ENCODE measurements around the gene SCAF4. TPM values are rescaled to one million over a fixed set of nuclear protein-coding genes. Genes with fewer than 3 reads are reported as not detected.
A peak's percentile ranks its signal among the peaks of the same experiment; 100 is the strongest.

Gene SCAF4
- total and polyA plus RNA-seq, 2 donors (not counting 3 experiments of a cell fraction or from before 2014, with no cell fraction given) = 12.2 to 41.2 TPM

- FAIRE-seq = no peak
- Histone ChIP-seq H3K4me2 (ENCODE audit: insufficient read depth, low read length) (peak overlapping the region; percentile 98), H3K27me3 (ENCODE audit: control insufficient read depth in 2 of 2, insufficient read depth in 2 of 2, low read length in 2 of 2) (no peaks in the 10 kb centered on the region), H2AFZ (ENCODE audit: low read depth, low read length) (peak overlapping the region; percentile 42), H3K79me2 (ENCODE audit: control insufficient read depth, insufficient read depth, low read length) (peaks cover 39% of the 10 kb centered on the region), H3K9me3 (replicated peaks; ENCODE audit: control insufficient read depth, insufficient read depth, low read length) (no peaks in the 10 kb centered on the region), H3K9ac (replicated peaks; ENCODE audit: extremely low read depth, insufficient read depth, low read length) (peak overlapping the region; percentile 73), H3K36me3 (ENCODE audit: control insufficient read depth in 2 of 2, extremely low read depth in 1 of 2, insufficient read depth in 2 of 2, low read length in 2 of 2) (no peaks in the 10 kb centered on the region), H4K20me1 (replicated peaks; ENCODE audit: control insufficient read depth, extremely low read depth, insufficient read depth, low read length) (no peaks in the 10 kb centered on the region), H3K4me1 (ENCODE audit: control insufficient read depth, extremely low read depth, insufficient read depth, low read length) (peaks cover 7% of the 10 kb centered on the region), H3K4me3 (replicated peaks in 1 of 3; ENCODE audit: insufficient read depth in 1 of 3, low read depth in 1 of 3, low read length in 3 of 3) (peak overlapping the region; percentile 73 to 92 (median 89)), H3K9me1 (replicated peaks; ENCODE audit: control insufficient read depth, extremely low read depth, insufficient read depth, low read length) (no peaks in the 10 kb centered on the region), H3K27ac (ENCODE audit: insufficient read depth, low read depth, low read length) (peak overlapping the region; percentile 24)
- intact Hi-C loops (cut with micrococcal nuclease) (loop anchor here (2.0 kb wide), 1 partner anchor 70 kb away; no protein-coding TSS in a partner anchor), dilution Hi-C loops (cut with MboI; ENCODE audit: extremely low pct_ligation_motif_present, low sequenced_read_pairs) (no loop called here)
- no peak for DNase-seq (ENCODE audit: low read depth, low spot score)
- CTCF ChIA-PET = no interaction called here
- TSS peak; percentile 53 for BruUV-seq (replicated peaks)
- no peak for TF ChIP-seq MYC (IDR thresholded peaks at IDR 0.05; ENCODE audit: low read depth, low read length)
- TF ChIP-seq CTCF (IDR thresholded peaks at IDR 0.05; ENCODE audit: extremely low read depth in 1 of 2, insufficient read depth in 1 of 2, low read depth in 1 of 2, low read length in 2 of 2) = no peak
- POLR2A ChIA-PET = no interaction called here
Measured at GRCh38 chr21:31660591-31660990, 71.3 kb downstream of the SCAF4 start.

GRCh38 chr21:31660259-31660565 is 71.7 kb downstream of the SCAF4 start:
- H3K9me3 ChIP-seq (replicated peaks; ENCODE audit: control insufficient read depth, insufficient read depth, low read length) = no peaks in the 10 kb centered on the region
- intact Hi-C loops (cut with micrococcal nuclease) = loop anchor here (2.0 kb wide), 1 partner anchor 71 kb away; no protein-coding TSS in a partner anchor
- no peaks in the 10 kb centered on the region for H3K9me1 ChIP-seq (replicated peaks; ENCODE audit: control insufficient read depth, extremely low read depth, insufficient read depth, low read length)
- H3K27me3 ChIP-seq (ENCODE audit: control insufficient read depth in 2 of 2, insufficient read depth in 2 of 2, low read length in 2 of 2) = no peaks in the 10 kb centered on the region
- ChIA-PET CTCF (no interaction called here), POLR2A (no interaction called here)
- H3K9ac ChIP-seq (replicated peaks; ENCODE audit: extremely low read depth, insufficient read depth, low read length) = peak overlapping the region; percentile 73
- no TSS peak for BruUV-seq (replicated peaks)
- H3K4me2 ChIP-seq (ENCODE audit: insufficient read depth, low read length) = peak overlapping the region; percentile 98
- dilution Hi-C loops (cut with MboI; ENCODE audit: extremely low pct_ligation_motif_present, low sequenced_read_pairs) = no loop called here
- peaks cover 7% of the 10 kb centered on the region for H3K4me1 ChIP-seq (ENCODE audit: control insufficient read depth, extremely low read depth, insufficient read depth, low read length)
- peaks cover 39% of the 10 kb centered on the region for H3K79me2 ChIP-seq (ENCODE audit: control insufficient read depth, insufficient read depth, low read length)
- H4K20me1 ChIP-seq (replicated peaks; ENCODE audit: control insufficient read depth, extremely low read depth, insufficient read depth, low read length) = no peaks in the 10 kb centered on the region
- H3K36me3 ChIP-seq (ENCODE audit: control insufficient read depth in 2 of 2, extremely low read depth in 1 of 2, insufficient read depth in 2 of 2, low read length in 2 of 2) = no peaks in the 10 kb centered on the region
- DNase-seq (ENCODE audit: low read depth, low spot score) (peak; percentile 30), FAIRE-seq (peak; percentile 62)
- H3K27ac ChIP-seq (ENCODE audit: insufficient read depth, low read depth, low read length) = peak overlapping the region; percentile 24
- H2AFZ ChIP-seq (ENCODE audit: low read depth, low read length) = peak overlapping the region; percentile 42
- peak overlapping the region; percentile 73 to 92 (median 89) for H3K4me3 ChIP-seq (replicated peaks in 1 of 3; ENCODE audit: insufficient read depth in 1 of 3, low read depth in 1 of 3, low read length in 3 of 3)
- TF ChIP-seq MAX (IDR thresholded peaks at IDR 0.05; ENCODE audit: insufficient read depth, insufficient read length) (no peak), FOS (IDR thresholded peaks at IDR 0.05; ENCODE audit: borderline replicate concordance, insufficient read depth, low read length) (no peak), POLR2AphosphoS5 (IDR thresholded peaks at IDR 0.05; ENCODE audit: insufficient read depth, low read depth, low read length) (no peak), CTCF (IDR thresholded peaks at IDR 0.05; ENCODE audit: extremely low read depth in 1 of 2, insufficient read depth in 1 of 2, low read depth in 1 of 2, low read length in 2 of 2) (no peak), GATA2 (IDR thresholded peaks at IDR 0.05; ENCODE audit: insufficient read depth, insufficient read length, low read depth, low read length) (no peak), JUN (IDR thresholded peaks at IDR 0.05; ENCODE audit: borderline replicate concordance, insufficient read depth, insufficient read length, low read depth) (no peak), POLR2A (IDR thresholded peaks at IDR 0.05; ENCODE audit: low read depth, low read length) (no peak), EZH2 (IDR thresholded peaks at IDR 0.05; ENCODE audit: borderline replicate concordance, low read depth, low read length, severe bottlenecking) (no peak), MYC (IDR thresholded peaks at IDR 0.05; ENCODE audit: low read depth, low read length) (no peak)

Data from endothelial cell of umbilical vein (primary cell).